Activated gamma-delta T cell treated with Interleukin-2 at 50 U/mL for 16 hours (primary cell): ENCODE data around the gene ZBTB4.

Experiments used
- DNase-seq: peaks from one replicate; pipeline ENCODE4 v3.0.0-alpha.2; 2020

The ZBTB4 gene

GRCh38 chr17:7417056-7417655 is 62.3 kb downstream of the ZBTB4 start:
- DNase-seq, result no peak

- no peak for DNase-seq
Measured at GRCh38 chr17:7416323-7416722, 63.1 kb downstream of the ZBTB4 start.

- no peak for DNase-seq
Measured at GRCh38 chr17:7415784-7416183, 63.6 kb downstream of the ZBTB4 start.

GRCh38 chr17:7414837-7415236 is 64.6 kb downstream of the ZBTB4 start:
- no peak for DNase-seq

- no peak for DNase-seq
Measured at GRCh38 chr17:7413346-7413985, 66.0 kb downstream of the ZBTB4 start.

GRCh38 chr17:7411427-7411750 is 68.0 kb downstream of the ZBTB4 start:
- DNase-seq, result no peak

GRCh38 chr17:7410634-7411426 is 68.6 kb downstream of the ZBTB4 start:
- no peak for DNase-seq

- no peak for DNase-seq
Measured at GRCh38 chr17:7409716-7410115, 69.7 kb downstream of the ZBTB4 start.
